GM12892 (cell line): ENCODE results near the gene SLC25A26.

ENCODE experiments used
- DNase-seq: peaks from one replicate; pipeline ENCODE4 v3.0.0; 2011; ENCODE audit not compliant: insufficient read length
- FAIRE-seq: peaks from 2 replicates; lab custom pipeline; 2011; peaks lifted over from hg19 to GRCh38; lab: Jason Lieb, UNC
- POLR2A ChIP-seq: IDR thresholded peaks from 2 replicates; pipeline ENCODE4 v1.6.1; 2011; ENCODE audit warnings: low read depth, low read length, control low read depth
- POLR2AphosphoS5 ChIP-seq: IDR thresholded peaks from 2 replicates; pipeline ENCODE4 v1.6.1; 2011; ENCODE audit warnings: low read depth, low read length, control low read depth
- TAF1 ChIP-seq: IDR thresholded peaks from 2 replicates; pipeline ENCODE4 v1.6.1; 2011; ENCODE audit warnings: low read depth, mild to moderate bottlenecking, control low read depth, low read length, borderline replicate concordance

The SLC25A26 gene

GRCh38 chr3:66227915-66228314, 7.1 kb downstream of the SLC25A26 start:
- DNase-seq = no peak
- no peak for TF ChIP-seq TAF1
- no peak for TF ChIP-seq POLR2A
- TF ChIP-seq POLR2AphosphoS5 = no peak
- no peak for FAIRE-seq

- TF ChIP-seq POLR2AphosphoS5 (no peak), POLR2A (no peak), TAF1 (no peak)
- DNase-seq = no peak
- FAIRE-seq = no peak
Observed at GRCh38 chr3:66228707-66229106, 7.9 kb downstream of the SLC25A26 start.

- no peak for FAIRE-seq
- no peak for DNase-seq
- TF ChIP-seq TAF1 = no peak
- TF ChIP-seq POLR2AphosphoS5 = no peak
Observed at GRCh38 chr3:66229931-66230330, 9.1 kb downstream of the SLC25A26 start.

- no peak for TF ChIP-seq POLR2A
- TF ChIP-seq TAF1 = no peak
- no peak for TF ChIP-seq POLR2AphosphoS5
- FAIRE-seq (no peak), DNase-seq (no peak)
Observed at GRCh38 chr3:66233033-66233432, 12.2 kb downstream of the SLC25A26 start.

GRCh38 chr3:66236281-66236680, 15.5 kb downstream of the SLC25A26 start:
- DNase-seq (no peak), FAIRE-seq (no peak)
- TF ChIP-seq POLR2AphosphoS5 (no peak), POLR2A (no peak), TAF1 (no peak)

GRCh38 chr3:66237552-66237951, 16.8 kb downstream of the SLC25A26 start:
- TF ChIP-seq POLR2A = no peak
- TF ChIP-seq POLR2AphosphoS5 = no peak
- TF ChIP-seq TAF1 = no peak
- no peak for DNase-seq
- no peak for FAIRE-seq

GRCh38 chr3:66239513-66240123, 18.8 kb downstream of the SLC25A26 start:
- DNase-seq = no peak
- no peak for FAIRE-seq
- TF ChIP-seq POLR2AphosphoS5 (no peak), POLR2A (no peak)

GRCh38 chr3:66241466-66241865, 20.7 kb downstream of the SLC25A26 start:
- FAIRE-seq (no peak), DNase-seq (no peak)
- TF ChIP-seq POLR2A (no peak), TAF1 (no peak), POLR2AphosphoS5 (no peak)

GRCh38 chr3:66242788-66243464, 22.1 kb downstream of the SLC25A26 start:
- no peak for FAIRE-seq
- DNase-seq = no peak
- TF ChIP-seq POLR2AphosphoS5 = no peak
- no peak for TF ChIP-seq TAF1
- no peak for TF ChIP-seq POLR2A

- TF ChIP-seq POLR2AphosphoS5 (no peak), POLR2A (no peak), TAF1 (no peak)
- no peak for DNase-seq
- FAIRE-seq = no peak
Observed at GRCh38 chr3:66248641-66249040, 27.8 kb downstream of the SLC25A26 start.

- no peak for TF ChIP-seq POLR2A
- no peak for TF ChIP-seq TAF1
- no peak for TF ChIP-seq POLR2AphosphoS5
- DNase-seq = no peak
- FAIRE-seq = peak; percentile 73
Observed at GRCh38 chr3:66253790-66254620, 33.2 kb downstream of the SLC25A26 start.

- no peak for TF ChIP-seq POLR2AphosphoS5
- no peak for TF ChIP-seq TAF1
- TF ChIP-seq POLR2A = no peak
- DNase-seq (no peak), FAIRE-seq (no peak)
Observed at GRCh38 chr3:66255865-66256264, 35.1 kb downstream of the SLC25A26 start.
